Occipital lobe (tissue), 2 donors: Measurements from ENCODE around the gene TMBIM1. TPM values are rescaled to one million over a fixed set of nuclear protein-coding genes. Genes with fewer than 3 reads are reported as not detected.

Experiments
- small RNA-seq: library from RNA; depleted of rRNA; stranded (forward); fragments of <200 nt; gene quantifications from one replicate; pipeline ENCODE3, GENCODE V24; 2014
- total RNA-seq: library from RNA; depleted of rRNA; stranded (reverse); fragments of >200 nt; gene quantifications from one replicate; pipeline ENCODE4 v1.2.3, GENCODE V29; 2014

Gene TMBIM1
- total RNA-seq, 1 donor from 2014 or later: 16.2 TPM

Small RNAs within 50 kb of the gene (small RNA-seq; reads per million reads assigned to genes)
- not detected for gene MIR6810

Other genes starting within 250 kb of the TMBIM1 start
- gene RUFY4, start 223.2 kb downstream of the TMBIM1 start, total RNA-seq: 0.78 TPM
- gene CXCR2, start 166.5 kb downstream of the TMBIM1 start, total RNA-seq: 2.3 TPM
- gene CXCR1, start 125.5 kb downstream of the TMBIM1 start, total RNA-seq: not detected
- gene ARPC2, start 75.3 kb downstream of the TMBIM1 start, total RNA-seq: 110 TPM
- not detected for gene GPBAR1, start 31.5 kb downstream of the TMBIM1 start, total RNA-seq
- 105 TPM for gene AAMP, start 22.4 kb downstream of the TMBIM1 start, total RNA-seq
- 18.2 TPM for gene PNKD, start 22.0 kb downstream of the TMBIM1 start, total RNA-seq
- gene CATIP, start 64.4 kb upstream of the TMBIM1 start, total RNA-seq: 0.31 TPM
- 1.7 TPM for gene SLC11A1, start 89.8 kb upstream of the TMBIM1 start, total RNA-seq
- 13.3 TPM for gene CTDSP1, start 107.4 kb upstream of the TMBIM1 start, total RNA-seq
- gene VIL1, start 126.6 kb upstream of the TMBIM1 start, total RNA-seq: not detected